ENCODE data around the gene LPAR3. TPM values are rescaled to one million over a fixed set of nuclear protein-coding genes. Genes with fewer than 3 reads are reported as not detected.

The LPAR3 gene
- total and polyA plus RNA-seq, 2 of the 13 experiments (the other 11 are each of a cell fraction or from before 2014, with no cell fraction given) = not detected

- intact Hi-C loops (cut with micrococcal nuclease; ENCODE audit: unreplicated experiment) = no loop called here
- Histone ChIP-seq H3K79me2 (ENCODE audit: insufficient read depth, low read length) (no peaks in the 10 kb centered on the region), H3K4me2 (ENCODE audit: low read depth, low read length) (no peak overlapping the region), H3K36me3 (replicated peaks in 1 of 2; ENCODE audit: control insufficient read depth in 1 of 2, insufficient read depth in 2 of 2, low read length in 2 of 2) (no peaks in the 10 kb centered on the region), H3K4me1 (ENCODE audit: insufficient read depth, low read length) (no peaks in the 10 kb centered on the region), H3K9me3 (ENCODE audit: low read length) (no peaks in the 10 kb centered on the region), H2AFZ (ENCODE audit: low read length) (no peak overlapping the region), H3K9ac (ENCODE audit: insufficient read depth, low read depth, low read length) (no peak overlapping the region), H3K27me3 (ENCODE audit: control insufficient read depth in 1 of 2, insufficient read depth in 2 of 2, low read length in 2 of 2) (no peaks in the 10 kb centered on the region; a peak in 1 of 5 replicates), H4K20me1 (ENCODE audit: insufficient read depth, low read length) (no peaks in the 10 kb centered on the region), H3K27ac (ENCODE audit: extremely low read length, insufficient read depth, low read length) (no peak overlapping the region), H3K4me3 (replicated peaks in 1 of 3; ENCODE audit: insufficient read depth in 1 of 3, low read depth in 2 of 3, low read length in 3 of 3) (no peak overlapping the region)
- no TSS peak for BruUV-seq (replicated peaks)
- ATAC-seq (no peak), FAIRE-seq (no peak), DNase-seq (ENCODE audit: low spot score) (no peak)
- WGBS (ENCODE audit: low lambda C conversion rate) = 16% methylated on average over 9 of the region's 9 CpGs
- CTCF ChIA-PET (ENCODE audit: low intra/inter-chr PET ratio, low total read pairs) = no interaction called here
- in situ Hi-C loops (cut with HindIII; ENCODE audit: extremely low pct_ligation_motif_present, low pct_unique_long_range_greater_than_20kb) = no loop called here
- POLR2A ChIA-PET = no interaction called here
- TF ChIP-seq ZBTB4 (CRISPR knock-in tag; IDR thresholded peaks at IDR 0.05; ENCODE audit: borderline replicate concordance) (no peak), MYC (CRISPR knock-in tag; IDR thresholded peaks at IDR 0.05; ENCODE audit: borderline replicate concordance) (no peak), ZNF18 (CRISPR knock-in tag; IDR thresholded peaks at IDR 0.05; ENCODE audit: insufficient replicate concordance) (no peak), ZBTB40 (IDR thresholded peaks at IDR 0.05) (no peak), ZBTB40 (CRISPR knock-in tag; IDR thresholded peaks at IDR 0.05) (no peak), NR2F6 (IDR thresholded peaks at IDR 0.05) (no peak), NR2F6 (CRISPR knock-in tag; IDR thresholded peaks at IDR 0.05) (no peak), KLF11 (CRISPR knock-in tag; IDR thresholded peaks at IDR 0.05) (no peak)
These were observed 20.2 kb downstream of the LPAR3 start for GRCh38 chr1:84872696-84873355.

All from HepG2 (cell line).